Adipose tissue (tissue), 3 donors: ENCODE measurements around the gene KATNB1. TPM values are rescaled to one million over a fixed set of nuclear protein-coding genes. Genes with fewer than 3 reads are reported as not detected.
"Not testable (repeated sequence)": the region's sequence is repeated elsewhere in the genome, so short reads cannot be mapped to it uniquely, and the experiment has no call there.

ENCODE experiments used
- H3K27ac ChIP-seq: one replicate; pipeline ENCODE4 v1.5.1; 2013; ENCODE audit warnings: low read depth, low read length
- WGBS, 3 donors: extraction: QIAGEN DNeasy Blood & Tissue Kit; methylation state at CpG; one replicate each; pipeline ENCODE4 v1.1.7; 2013; 5-methylcytosine and 5-hydroxymethylcytosine counted together
- polyA plus RNA-seq, 3 donors: library from polyadenylated mRNA; stranded (reverse); fragments of 200-250 nt; gene quantifications; one replicate each; pipeline ENCODE4 v1.2.3, GENCODE V29; 2013
- donor health status: healthy with polysubstance abuse.
- donor health status: Bipolar disorder and iron deficiency.
- donor health status: healthy.

The KATNB1 gene
- polyA plus RNA-seq, 3 donors = 11.4 to 16.5 (median 15.0) TPM

GRCh38 chr16:57736419-57737351 lies 1.1 kb downstream of the KATNB1 start:
- 12 to 15% (median 12%) methylated on average over 23 of the region's 23 CpGs for WGBS, 3 donors
- no peak overlapping the region for H3K27ac ChIP-seq

- WGBS, 3 donors = 96 to 97% (median 97%) methylated on average over 7 of the region's 7 CpGs
- H3K27ac ChIP-seq = no peak overlapping the region
These were observed 3.3 kb downstream of the KATNB1 start for GRCh38 chr16:57738844-57739243.

GRCh38 chr16:57739756-57740422 lies 4.3 kb downstream of the KATNB1 start:
- no peak overlapping the region for H3K27ac ChIP-seq

GRCh38 chr16:57740423-57741071 lies 5.0 kb downstream of the KATNB1 start:
- 93 to 95% (median 94%) methylated on average over 23 to 24 of the region's 24 CpGs for WGBS, 3 donors
- no peak overlapping the region for H3K27ac ChIP-seq

More at GRCh38 chr16:57739756-57740422, 4.3 kb downstream of the KATNB1 start:
- 95 to 96% (median 95%) methylated on average over 18 of the region's 18 CpGs for WGBS, 3 donors

- WGBS, 3 donors = 88 to 92% (median 89%) methylated on average over 16 of the region's 16 CpGs
- no peak overlapping the region for H3K27ac ChIP-seq
These were observed 6.2 kb downstream of the KATNB1 start for GRCh38 chr16:57741660-57742191.

GRCh38 chr16:57742543-57742942 lies 7.0 kb downstream of the KATNB1 start:
- 78 to 83% (median 79%) methylated on average over 4 of the region's 4 CpGs for WGBS, 3 donors
- no peak overlapping the region for H3K27ac ChIP-seq

GRCh38 chr16:57743458-57743857 lies 7.9 kb downstream of the KATNB1 start:
- no peak overlapping the region for H3K27ac ChIP-seq
- WGBS, 3 donors = 87 to 91% (median 87%) methylated on average over 10 of the region's 10 CpGs

- 90 to 93% (median 91%) methylated on average over 23 of the region's 23 CpGs for WGBS, 3 donors
- no peak overlapping the region for H3K27ac ChIP-seq
These were observed 8.5 kb downstream of the KATNB1 start for GRCh38 chr16:57743886-57744641.

- no peak overlapping the region for H3K27ac ChIP-seq
- 90 to 95% (median 91%) methylated on average over 7 of the region's 7 CpGs for WGBS, 3 donors
These were observed 9.0 kb downstream of the KATNB1 start for GRCh38 chr16:57744642-57744903.

- 89 to 98% (median 95%) methylated on average over 3 of the region's 3 CpGs for WGBS, 3 donors
- no peak overlapping the region for H3K27ac ChIP-seq
These were observed 10.2 kb downstream of the KATNB1 start for GRCh38 chr16:57745768-57746167.

GRCh38 chr16:57746316-57746715 lies 10.7 kb downstream of the KATNB1 start:
- H3K27ac ChIP-seq = not testable (repeated sequence)
- WGBS, 3 donors = 91 to 95% (median 95%) methylated on average over 7 of the region's 7 CpGs

GRCh38 chr16:57747091-57747490 lies 11.5 kb downstream of the KATNB1 start:
- no peak overlapping the region for H3K27ac ChIP-seq
- 91 to 95% (median 94%) methylated on average over 7 of the region's 7 CpGs for WGBS, 3 donors

- H3K27ac ChIP-seq = no peak overlapping the region
- WGBS, 3 donors = 92 to 98% (median 98%) methylated on average over 12 of the region's 12 CpGs
These were observed 11.9 kb downstream of the KATNB1 start for GRCh38 chr16:57747496-57747895.

- no peak overlapping the region for H3K27ac ChIP-seq
- 87 to 95% (median 91%) methylated on average over 6 of the region's 6 CpGs for WGBS, 3 donors
These were observed 12.4 kb downstream of the KATNB1 start for GRCh38 chr16:57747996-57748395.

- 72 to 92% (median 76%) methylated on average over 11 of the region's 11 CpGs for WGBS, 3 donors
- H3K27ac ChIP-seq = no peak overlapping the region
These were observed 13.0 kb downstream of the KATNB1 start for GRCh38 chr16:57748596-57748995.

GRCh38 chr16:57749101-57749692 lies 13.6 kb downstream of the KATNB1 start:
- 85 to 96% (median 93%) methylated on average over 3 of the region's 3 CpGs for WGBS, 3 donors
- no peak overlapping the region for H3K27ac ChIP-seq

GRCh38 chr16:57749856-57750452 lies 14.4 kb downstream of the KATNB1 start:
- no peak overlapping the region for H3K27ac ChIP-seq
- 90 to 91% (median 90%) methylated on average over 5 of the region's 5 CpGs for WGBS, 3 donors
